Measurements from ENCODE around the gene SHISA4.
A peak's percentile ranks its signal among the peaks of the same experiment; 100 is the strongest.

Gene SHISA4

GRCh38 chr1:201882665-201883132 is 6.0 kb upstream of the SHISA4 start:
- DNase-seq, result peak; percentile 14 to 72

DNA sequence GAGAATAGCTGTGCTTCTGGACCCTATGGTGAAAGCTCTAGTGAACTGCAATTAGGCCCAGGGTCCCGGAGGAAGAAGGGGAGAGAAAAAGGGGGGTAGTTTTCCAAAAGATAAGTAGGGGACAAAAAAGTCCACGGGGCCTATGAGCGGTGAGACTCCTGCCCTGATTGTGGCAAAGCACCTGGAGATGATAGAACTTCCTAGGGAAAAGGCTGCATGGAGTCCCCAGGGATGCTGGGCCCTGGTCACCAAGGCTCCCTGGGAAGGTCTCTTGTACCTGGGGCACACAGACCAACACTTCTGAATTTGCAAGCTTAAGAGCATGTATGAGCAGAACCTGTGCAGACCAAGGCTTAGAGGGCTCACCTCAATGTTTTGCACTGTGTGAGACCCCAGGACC is 5.4 kb upstream of the SHISA4 start:
- no peak for DNase-seq

DNA sequence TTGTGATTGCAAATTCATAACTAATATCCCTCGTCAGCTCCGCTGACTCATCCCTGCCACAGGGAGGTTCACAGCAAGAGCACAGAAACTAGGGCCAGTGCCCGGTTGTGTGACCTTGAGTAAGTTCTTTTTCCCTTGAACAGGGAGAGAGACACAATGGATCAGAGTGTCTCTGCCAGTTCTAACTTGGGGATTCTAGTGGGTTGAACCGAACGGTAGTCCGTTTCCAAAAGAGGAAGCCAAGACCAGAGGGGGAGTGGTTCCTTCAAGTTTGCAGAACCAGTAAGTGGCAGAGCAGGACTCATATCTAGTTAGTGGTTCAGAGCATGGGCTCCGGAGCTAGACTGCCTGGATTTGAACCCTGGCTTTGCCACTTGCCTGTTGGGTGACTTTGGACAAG is 4.9 kb upstream of the SHISA4 start:
- peak; percentile 11 to 30 for DNase-seq

DNA sequence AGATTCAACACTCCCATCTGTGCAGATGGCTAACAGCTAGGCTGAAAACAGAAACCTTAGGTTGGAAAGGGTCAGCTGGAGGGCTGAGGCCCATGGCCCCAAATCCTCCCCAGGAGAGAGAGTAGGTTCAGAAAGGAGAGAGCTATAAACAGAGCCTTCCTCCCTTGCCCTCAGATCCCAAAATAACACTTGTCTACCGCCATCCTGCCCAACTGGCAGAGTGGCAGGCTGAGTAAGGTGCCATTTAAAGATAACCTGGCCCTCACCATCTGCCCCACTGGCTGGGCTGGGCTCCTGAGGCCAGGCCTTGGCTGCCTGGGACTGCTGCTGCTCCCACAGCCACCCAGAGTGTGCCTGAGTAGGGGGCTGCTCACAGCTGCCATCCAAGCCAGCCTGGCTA is 4.3 kb upstream of the SHISA4 start:
- no peak for DNase-seq

GRCh38 chr1:201885531-201886075 is 3.1 kb upstream of the SHISA4 start:
- no peak for DNase-seq

DNA sequence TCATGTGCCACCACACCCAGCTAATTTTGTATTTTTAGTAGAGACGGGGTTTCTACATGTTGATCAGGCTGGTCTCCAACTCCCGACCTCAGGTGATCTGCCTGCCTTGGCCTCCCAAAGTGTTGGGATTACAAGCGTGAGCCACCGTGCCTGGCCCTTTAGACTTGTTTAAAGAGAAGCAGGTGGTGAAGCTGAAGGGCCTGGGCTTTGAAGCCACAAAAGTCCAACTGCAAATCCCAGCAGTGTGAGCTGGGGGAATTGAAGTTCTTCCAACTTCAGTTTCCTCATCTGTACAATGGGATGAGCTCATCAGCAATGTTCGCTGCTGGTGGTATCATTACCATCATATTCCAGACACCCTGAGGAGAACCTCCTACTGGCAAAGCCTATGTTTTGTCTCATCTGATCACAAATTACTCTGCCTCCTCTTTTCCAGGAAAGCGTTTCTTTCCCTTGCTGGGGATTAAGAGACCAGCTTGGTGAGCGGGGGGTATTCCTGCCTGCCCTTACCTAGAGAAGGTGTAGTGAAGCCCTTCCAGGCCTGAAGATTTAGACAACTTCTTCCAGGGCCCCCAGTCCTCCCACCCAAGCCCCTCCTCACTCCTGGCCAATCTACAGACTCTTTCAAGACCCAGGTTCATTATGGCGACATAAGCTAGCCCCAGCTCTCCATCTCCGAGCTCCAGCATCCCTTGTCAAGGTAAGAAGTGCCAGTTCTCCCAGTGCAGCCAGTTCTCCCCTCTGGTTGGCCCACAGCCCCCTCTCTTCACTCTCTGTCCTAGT is 2.4 kb upstream of the SHISA4 start:
- no peak for DNase-seq

DNA sequence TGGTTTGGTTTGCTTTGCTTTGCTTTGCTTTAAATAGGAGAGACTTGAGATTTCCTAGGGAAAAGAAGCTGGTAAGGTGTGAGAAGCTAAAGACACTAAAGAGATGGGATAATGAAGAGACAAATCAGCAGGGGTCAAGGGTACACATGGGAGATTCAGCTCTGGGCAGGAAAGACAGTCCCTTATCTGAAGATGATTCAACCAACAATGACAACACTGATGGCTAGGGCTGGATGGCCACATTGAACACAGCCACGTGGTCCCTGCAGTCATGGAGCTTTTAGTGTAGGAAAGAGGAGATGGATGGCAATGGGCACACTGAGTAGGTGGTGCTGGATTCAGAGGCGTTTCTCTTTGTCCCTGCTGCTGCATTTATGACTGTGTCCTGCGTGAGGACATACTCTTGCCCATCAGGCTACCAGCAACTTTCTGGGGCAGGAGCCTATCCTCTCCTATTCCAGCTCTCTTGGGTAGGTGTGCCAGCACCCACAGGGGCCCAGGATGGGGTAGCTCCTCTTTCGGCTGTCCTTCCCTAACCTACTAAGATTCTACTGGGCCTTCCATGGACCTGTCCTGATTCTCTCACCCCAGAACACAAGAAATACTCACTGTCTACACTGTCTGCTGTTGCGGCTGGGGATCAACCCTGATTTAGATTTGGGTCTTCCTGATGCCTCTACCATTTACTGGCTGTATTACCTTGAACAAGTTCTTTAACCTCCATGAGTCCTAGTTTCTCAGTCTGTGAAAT is 1.4 kb upstream of the SHISA4 start:
- no peak for DNase-seq

DNA sequence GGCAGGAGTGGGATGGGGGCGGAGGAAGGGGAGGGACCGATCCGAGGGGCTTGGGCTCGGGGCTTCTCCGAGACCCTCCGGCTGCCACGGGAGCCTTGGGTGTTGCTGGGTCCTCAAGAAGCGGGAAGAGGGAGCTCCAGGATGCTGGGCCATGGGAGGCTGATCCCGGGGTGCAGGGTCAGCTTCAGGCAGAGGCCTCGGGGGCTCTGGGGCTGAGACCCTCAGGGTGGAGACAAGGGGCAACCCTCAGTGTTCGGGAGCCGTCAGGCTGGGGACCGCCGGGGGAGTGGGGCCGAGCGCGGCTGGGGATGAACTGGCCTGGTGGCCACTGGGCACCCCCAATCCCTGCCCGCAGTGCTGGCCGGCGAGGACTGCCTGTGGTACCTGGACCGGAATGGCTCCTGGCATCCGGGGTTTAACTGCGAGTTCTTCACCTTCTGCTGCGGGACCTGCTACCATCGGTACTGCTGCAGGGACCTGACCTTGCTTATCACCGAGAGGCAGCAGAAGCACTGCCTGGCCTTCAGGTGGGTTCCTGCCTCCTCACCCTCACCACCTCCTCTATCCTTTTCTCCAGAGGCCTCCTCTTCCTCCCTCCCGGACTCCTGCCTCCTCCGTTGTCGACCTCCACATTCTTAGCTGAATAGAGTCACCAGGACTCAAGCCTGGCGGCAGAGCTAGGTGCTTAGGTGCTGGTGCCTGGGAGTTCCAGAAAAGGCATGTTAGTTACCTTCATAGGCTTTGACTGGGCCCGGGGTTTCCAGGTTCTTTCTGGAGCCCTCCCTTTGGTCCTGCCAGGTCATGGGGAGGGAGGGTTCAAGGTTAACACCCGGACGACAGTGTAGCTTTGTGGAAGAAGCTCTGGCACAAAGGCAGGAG is 631 bp downstream of the SHISA4 start:
- no peak for DNase-seq

DNA sequence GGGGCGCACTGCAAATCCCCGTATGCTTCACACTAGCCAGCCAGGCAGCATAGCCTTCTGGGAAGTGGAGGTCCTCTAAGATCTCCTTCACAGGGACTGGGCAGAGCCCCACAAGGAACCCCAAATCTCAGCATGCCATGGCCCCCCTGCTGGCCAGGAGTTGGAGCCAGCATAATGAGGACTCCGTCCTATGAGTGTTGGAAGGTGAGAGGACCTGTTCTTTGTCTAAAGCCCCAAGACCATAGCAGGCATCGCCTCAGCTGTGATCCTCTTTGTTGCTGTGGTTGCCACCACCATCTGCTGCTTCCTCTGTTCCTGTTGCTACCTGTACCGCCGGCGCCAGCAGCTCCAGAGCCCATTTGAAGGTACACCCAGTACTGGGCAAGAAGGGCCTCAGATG is 1.5 kb downstream of the SHISA4 start:
- DNase-seq, result no peak

DNA sequence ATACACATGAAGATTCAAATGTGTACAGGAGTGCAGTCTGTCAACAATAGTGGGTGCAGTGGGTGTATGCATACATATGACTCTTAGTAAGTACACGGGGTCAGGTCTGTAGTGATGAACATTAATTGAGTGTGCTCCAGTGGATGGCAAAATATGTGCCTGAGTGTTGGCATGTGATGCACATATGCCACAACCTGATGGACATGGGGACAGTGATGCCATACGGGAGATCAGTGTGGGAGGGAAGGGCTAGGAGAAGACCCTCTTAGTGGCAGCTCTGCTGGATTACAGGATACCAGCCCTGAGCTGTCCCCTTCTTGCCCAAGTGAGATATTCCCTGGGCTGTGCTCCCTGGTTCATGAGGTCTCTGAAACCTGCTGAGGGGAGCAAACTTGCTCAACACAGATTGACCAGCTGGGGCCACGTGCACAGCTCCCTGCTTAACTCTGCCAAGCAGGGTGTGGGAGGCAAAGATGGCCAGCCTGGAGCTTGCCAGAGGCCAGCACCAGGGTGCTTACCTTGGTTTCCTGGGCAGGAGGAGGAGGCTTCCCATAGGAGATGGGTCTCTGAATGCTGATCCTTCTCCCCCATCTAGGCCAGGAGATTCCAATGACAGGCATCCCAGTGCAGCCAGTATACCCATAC is 2.2 kb downstream of the SHISA4 start:
- DNase-seq, result no peak

GRCh38 chr1:201891451-201892045 is 2.9 kb downstream of the SHISA4 start:
- DNase-seq, result no peak

DNA sequence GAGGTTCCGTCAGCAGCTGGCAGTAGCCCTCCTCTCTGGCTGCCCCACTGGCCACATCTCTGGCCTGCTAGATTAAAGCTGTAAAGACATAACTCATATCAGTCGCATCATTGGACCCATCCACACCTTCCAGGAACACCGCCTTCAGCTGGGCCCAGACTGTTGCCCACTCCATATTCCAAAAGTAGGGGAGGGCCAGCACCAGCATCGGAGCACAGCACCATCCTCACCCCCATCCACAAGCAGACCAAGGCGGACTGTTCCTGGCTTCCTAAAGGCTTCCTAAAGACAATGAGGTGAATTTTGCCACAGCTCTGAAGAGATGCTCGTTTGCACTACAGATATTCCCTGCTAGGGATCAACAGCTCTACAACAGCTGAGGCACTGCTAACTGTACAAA is 3.5 kb downstream of the SHISA4 start:
- DNase-seq, result no peak

DNA sequence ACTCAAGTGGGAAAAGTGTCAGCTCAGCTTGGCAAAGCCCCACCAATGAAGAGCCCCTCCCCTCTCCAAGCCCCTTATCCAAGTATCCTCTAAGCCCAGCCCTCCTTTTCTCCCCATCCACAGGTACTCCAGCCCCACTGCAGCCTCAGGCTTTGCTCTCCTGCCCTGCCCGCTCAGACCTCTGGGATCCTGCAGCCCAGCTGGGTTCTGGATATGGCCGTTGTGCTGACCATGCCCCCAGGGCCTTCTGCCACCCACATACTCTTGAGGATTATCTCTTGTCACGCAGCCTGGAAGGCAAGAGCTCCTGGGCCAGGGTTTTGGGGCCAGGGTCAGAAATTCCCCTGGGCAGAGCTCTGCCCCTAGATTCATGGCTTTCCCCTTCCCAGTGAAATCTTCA is 4.7 kb downstream of the SHISA4 start:
- DNase-seq, result no peak

GRCh38 chr1:201894343-201895119 is 5.8 kb downstream of the SHISA4 start:
- no peak for DNase-seq

DNA sequence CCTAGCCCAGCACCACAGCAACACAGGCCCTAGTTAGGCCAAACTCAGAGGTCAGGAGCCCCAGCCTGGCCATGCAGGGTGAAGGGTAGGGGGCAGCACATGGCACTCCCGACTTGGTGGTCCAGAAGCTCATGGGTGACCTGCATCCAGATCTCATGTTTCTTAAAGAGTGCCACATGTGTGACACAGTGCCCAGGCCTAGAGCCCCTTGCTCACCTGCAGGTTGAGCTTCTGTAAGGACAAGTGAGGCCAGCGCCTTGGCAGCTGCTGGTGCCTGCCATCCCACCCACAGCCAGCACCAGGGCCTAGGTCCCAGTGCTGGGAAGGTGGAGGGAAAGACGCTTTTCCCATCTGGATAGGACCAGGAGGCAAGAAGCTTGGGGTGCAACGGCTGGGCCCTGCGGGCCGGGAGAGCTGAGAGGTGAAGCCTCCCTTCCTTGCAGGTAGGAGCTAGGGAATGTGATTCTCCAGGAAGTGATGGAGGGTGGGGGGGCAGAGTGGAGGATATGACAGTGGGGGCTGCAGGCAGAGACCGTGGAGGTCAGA is 6.5 kb downstream of the SHISA4 start:
- no peak for DNase-seq

DNA sequence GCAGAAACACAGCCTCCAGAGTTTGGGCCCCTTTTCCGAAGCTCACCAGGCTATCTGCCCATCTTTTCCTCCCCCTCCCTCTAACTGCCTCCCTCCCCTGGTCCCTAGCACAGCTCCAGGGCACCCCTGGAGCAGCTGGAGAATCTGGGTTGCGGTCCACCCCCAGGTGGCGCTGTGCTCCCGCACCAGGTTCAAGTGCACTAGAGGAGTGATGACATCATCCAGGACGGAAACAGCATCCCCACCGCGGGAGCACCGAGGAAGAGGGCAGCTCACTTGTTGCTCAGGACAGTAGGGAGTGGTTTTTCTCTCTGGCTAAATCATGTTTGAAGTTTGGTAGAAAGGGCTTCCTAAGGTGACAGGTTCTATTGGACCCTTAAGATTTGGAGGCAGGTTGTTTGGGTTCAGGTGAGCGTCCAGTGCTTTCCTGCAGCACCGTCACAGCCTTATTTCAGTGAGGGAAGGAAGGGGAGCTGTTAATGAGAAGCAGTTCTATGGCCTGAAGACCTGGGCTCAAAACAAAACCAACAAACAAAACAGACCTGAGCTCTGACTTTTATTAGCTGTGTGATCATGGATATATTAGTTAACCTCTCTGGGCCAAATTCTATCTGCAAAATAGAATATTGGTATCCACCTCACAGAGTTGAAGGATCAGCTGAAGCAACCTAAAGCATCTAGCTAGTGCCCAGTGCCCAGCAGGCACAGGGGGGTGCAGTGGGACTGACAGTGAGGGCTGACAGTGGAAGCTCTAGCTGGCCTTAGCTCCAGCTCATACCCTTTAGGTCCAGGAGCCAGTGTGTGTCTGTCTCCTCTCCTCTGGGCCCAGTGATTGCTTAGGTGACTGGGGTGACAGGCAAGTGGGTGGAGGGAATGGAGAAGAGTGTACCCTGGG is 7.5 kb downstream of the SHISA4 start:
- DNase-seq, result peak; percentile 81 to 82

GRCh38 chr1:201896951-201897391 is 8.3 kb downstream of the SHISA4 start:
- DNase-seq, result no peak

DNA sequence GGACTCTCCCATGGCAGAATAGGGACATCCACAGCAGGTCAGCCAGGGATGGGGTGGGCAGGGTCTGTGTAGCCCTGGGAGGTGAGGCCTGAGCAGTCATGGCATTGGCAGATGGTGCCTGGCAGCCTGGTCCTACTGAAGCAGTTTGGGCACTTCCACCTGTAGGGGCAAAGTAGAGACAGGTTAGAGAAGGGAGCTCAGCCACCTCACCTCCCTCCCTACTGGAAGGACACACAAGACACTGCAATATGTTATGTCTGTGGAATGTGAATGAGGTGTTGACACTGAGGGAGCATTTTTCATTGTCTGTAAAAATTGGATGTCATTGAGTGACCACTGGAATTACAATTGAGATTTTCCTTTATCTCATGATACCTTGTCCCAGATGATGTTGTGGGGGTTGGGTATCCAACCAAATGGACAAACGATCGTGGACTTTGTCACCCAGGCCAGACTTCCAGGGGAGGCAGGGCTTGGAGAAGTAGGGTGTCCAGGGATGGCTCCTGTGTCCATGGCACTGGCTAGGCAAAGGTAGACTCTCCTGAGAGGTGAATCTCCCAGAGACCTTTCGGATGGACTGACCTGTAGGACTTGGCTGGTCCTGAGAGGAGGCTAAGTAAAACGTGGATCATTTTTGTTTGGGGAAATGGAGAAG is 9.7 kb downstream of the SHISA4 start:
- no peak for DNase-seq

GRCh38 chr1:201898992-201899391 is 10.3 kb downstream of the SHISA4 start:
- DNase-seq, result no peak

Measured in CD4-positive, alpha-beta T cell treated with Interleukin-4 for 1 hour (primary cell).